BLaER1 treated with 17β-estradiol and CSF1 and Interleukin-3, amounts not matched to agents 10 nM and 100 nM (cell line): Measurements from ENCODE around the gene NEBL.

Source experiments
- H3K27ac ChIP-seq, 11 experiments: shearing (Covaris generic); formaldehyde crosslinking; 2 replicates each; pipeline ENCODE4 v1.8.1; 2022
- H3K27me3 ChIP-seq, 11 experiments: shearing (Covaris generic); formaldehyde crosslinking; 2 replicates each; pipeline ENCODE4 v1.8.1; 2022
- H3K36me3 ChIP-seq, 11 experiments: shearing (Covaris generic); formaldehyde crosslinking; 2 replicates each; pipeline ENCODE4 v1.8.1; 2022
- H3K4me1 ChIP-seq, 10 experiments: shearing (Covaris generic); formaldehyde crosslinking; 2 replicates each; pipeline ENCODE4 v1.8.1; 2022
- H3K4me2 ChIP-seq, 11 experiments: shearing (Covaris generic); formaldehyde crosslinking; 2 replicates each; pipeline ENCODE4 v1.8.1; 2022
- H3K4me3 ChIP-seq, 10 experiments: shearing (Covaris generic); formaldehyde crosslinking; 2 replicates each; pipeline ENCODE4 v1.8.1; 2022
- H3K9ac ChIP-seq, 11 experiments: shearing (Covaris generic); formaldehyde crosslinking; 2 replicates each; pipeline ENCODE4 v1.8.1; 2022
- H3K9me3 ChIP-seq, 11 experiments: shearing (Covaris generic); formaldehyde crosslinking; replicated peaks in 1 of 11; 2 replicates each; pipeline ENCODE4 v1.8.1; 2022
- H4K20me1 ChIP-seq, 11 experiments: shearing (Covaris generic); formaldehyde crosslinking; 2 replicates each; pipeline ENCODE4 v1.8.1; 2022
- Cebpa-rat ChIP-seq, 11 experiments: shearing (Covaris generic); IDR thresholded peaks; 2 replicates each; pipeline ENCODE4 v1.8.1; 2022

Gene NEBL

GRCh38 chr10:20890491-20891337, 6.4 kb downstream of the NEBL start:
- no peaks in the 10 kb centered on the region for H3K36me3 ChIP-seq
- no peaks in the 10 kb centered on the region for H3K27me3 ChIP-seq
- no peak overlapping the region for H3K27ac ChIP-seq
- no peaks in the 10 kb centered on the region for H4K20me1 ChIP-seq
- H3K4me3 ChIP-seq: no peak overlapping the region
- no peak overlapping the region for H3K4me2 ChIP-seq
- H3K9me3 ChIP-seq: no peaks in the 10 kb centered on the region
- H3K4me1 ChIP-seq: peaks cover 0 to 3% (median under 1%) of the 10 kb centered on the region in 10 experiments; a peak in 8 of 20 replicates
- TF ChIP-seq Cebpa-rat (IDR thresholded peaks at IDR 0.05): no peak
- no peak overlapping the region for H3K9ac ChIP-seq

GRCh38 chr10:20890009-20890408, 7.1 kb downstream of the NEBL start:
- Histone ChIP-seq H3K4me3 (no peak overlapping the region), H3K9ac (no peak overlapping the region), H3K4me2 (no peak overlapping the region), H3K27ac (no peak overlapping the region), H3K27me3 (no peaks in the 10 kb centered on the region), H3K36me3 (no peaks in the 10 kb centered on the region), H3K4me1 (peaks cover 0 to 7% (median 2%) of the 10 kb centered on the region in 10 experiments; a peak in 8 of 20 replicates), H3K9me3 (no peaks in the 10 kb centered on the region), H4K20me1 (no peaks in the 10 kb centered on the region)
- TF ChIP-seq Cebpa-rat (IDR thresholded peaks at IDR 0.05): no peak

GRCh38 chr10:20888620-20889330, 8.3 kb downstream of the NEBL start:
- H3K4me1 ChIP-seq: peaks cover 0 to 7% (median 2%) of the 10 kb centered on the region in 10 experiments; a peak in 8 of 20 replicates
- H3K4me2 ChIP-seq: no peak overlapping the region
- no peaks in the 10 kb centered on the region for H3K27me3 ChIP-seq
- no peak overlapping the region for H3K27ac ChIP-seq
- no peak for TF ChIP-seq Cebpa-rat (IDR thresholded peaks at IDR 0.05)
- no peaks in the 10 kb centered on the region for H3K36me3 ChIP-seq
- no peaks in the 10 kb centered on the region for H4K20me1 ChIP-seq
- no peak overlapping the region for H3K4me3 ChIP-seq
- H3K9me3 ChIP-seq: no peaks in the 10 kb centered on the region
- no peak overlapping the region for H3K9ac ChIP-seq

DNA sequence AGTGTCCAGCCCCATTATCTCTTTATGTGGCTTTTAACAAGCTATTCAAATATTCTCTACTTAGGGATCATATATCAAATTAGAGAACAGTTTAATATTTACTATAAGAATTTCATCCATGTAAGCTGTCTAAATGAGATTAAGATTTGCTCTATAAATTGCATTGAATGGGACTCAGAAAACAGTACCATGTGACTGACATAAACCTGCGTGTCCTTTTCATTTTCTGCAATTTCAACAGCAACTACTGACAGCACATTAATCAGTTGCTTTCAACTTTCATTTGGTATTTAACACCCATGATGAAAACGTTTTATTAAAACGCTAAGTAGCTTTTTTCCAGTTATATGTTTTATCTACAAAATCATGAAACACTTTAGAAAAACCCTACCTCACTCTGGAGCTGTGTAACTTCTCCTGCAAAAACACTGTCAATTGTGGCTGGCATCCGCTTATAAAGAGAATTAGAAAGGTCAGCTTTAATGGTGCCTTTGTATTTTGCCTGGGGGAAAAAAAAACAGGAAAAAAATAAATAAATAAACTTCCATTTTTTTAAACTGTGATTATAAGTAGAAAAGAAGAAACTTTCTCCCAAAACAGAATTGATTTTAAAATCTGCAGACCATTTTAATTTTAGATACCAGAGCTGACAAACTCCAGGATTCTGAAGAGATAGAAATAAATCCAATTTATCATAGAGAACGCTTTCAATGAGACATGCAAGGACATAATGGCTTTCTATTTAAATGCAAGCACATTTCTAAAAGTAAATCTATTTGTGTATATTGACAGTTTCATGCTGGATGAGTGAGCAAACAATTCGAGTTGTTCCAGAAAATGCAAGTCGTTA, 9.2 kb downstream of the NEBL start:
- peaks cover 0 to 7% (median 2%) of the 10 kb centered on the region in 10 experiments; a peak in 8 of 20 replicates for H3K4me1 ChIP-seq
- H4K20me1 ChIP-seq: no peaks in the 10 kb centered on the region
- H3K27ac ChIP-seq: no peak overlapping the region

DNA sequence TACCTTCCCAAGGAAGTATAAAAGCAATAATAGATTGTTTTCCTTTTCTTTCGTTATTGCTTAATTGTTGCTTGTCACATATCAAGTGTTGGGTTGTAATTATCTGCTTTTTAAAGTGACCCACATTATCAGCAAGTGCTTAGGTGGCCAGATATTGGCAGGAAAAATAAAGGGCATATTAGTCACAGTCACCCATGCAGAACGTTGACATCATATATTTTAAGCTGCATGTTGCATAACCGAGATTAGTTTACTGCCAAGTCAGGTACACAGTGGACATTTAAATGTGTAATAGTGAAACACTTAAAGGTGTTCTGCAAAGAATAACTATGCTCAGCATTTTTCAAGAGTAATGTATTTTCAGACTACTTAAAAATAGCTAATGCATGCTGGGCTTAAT, 11.4 kb downstream of the NEBL start:
- Histone ChIP-seq H3K4me2 (peak overlapping the region in 4 of 11 experiments; percentile 5 to 17 (median 14); a peak in 1 of 22 replicates), H3K36me3 (no peaks in the 10 kb centered on the region), H3K27ac (no peak overlapping the region), H3K9me3 (no peaks in the 10 kb centered on the region), H3K4me1 (peaks cover 0 to 7% (median 2%) of the 10 kb centered on the region in 10 experiments; a peak in 8 of 20 replicates), H3K9ac (no peak overlapping the region), H3K27me3 (no peaks in the 10 kb centered on the region), H3K4me3 (no peak overlapping the region), H4K20me1 (no peaks in the 10 kb centered on the region)
- TF ChIP-seq Cebpa-rat (IDR thresholded peaks at IDR 0.05): no peak

More for the DNA sequence above, 9.2 kb downstream of the NEBL start:
- Histone ChIP-seq H3K4me2 (no peak overlapping the region), H3K27me3 (no peaks in the 10 kb centered on the region), H3K9ac (no peak overlapping the region), H3K36me3 (no peaks in the 10 kb centered on the region), H3K9me3 (no peaks in the 10 kb centered on the region), H3K4me3 (no peak overlapping the region)
- no peak for TF ChIP-seq Cebpa-rat (IDR thresholded peaks at IDR 0.05)

DNA sequence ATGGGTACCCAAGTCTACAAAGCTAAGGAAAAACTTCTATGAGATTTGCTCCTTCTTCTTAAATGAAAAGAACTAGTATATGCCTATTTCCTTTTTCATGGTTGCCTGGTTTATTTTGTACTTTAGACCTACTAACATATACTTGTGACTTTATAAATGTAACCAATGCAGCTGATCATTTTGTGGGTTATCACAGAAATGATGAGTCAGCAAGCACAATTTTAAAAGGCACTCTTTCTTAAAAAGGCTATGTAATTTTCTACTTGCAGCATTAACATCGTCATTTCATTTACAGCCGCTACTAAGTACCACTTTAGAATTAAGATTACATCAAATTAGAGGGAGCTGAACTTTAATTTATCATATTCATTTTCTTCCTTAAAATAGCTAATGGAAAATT, 13.6 kb downstream of the NEBL start:
- no peaks in the 10 kb centered on the region for H3K27me3 ChIP-seq
- H4K20me1 ChIP-seq: no peaks in the 10 kb centered on the region
- no peak overlapping the region for H3K9ac ChIP-seq
- no peak overlapping the region for H3K27ac ChIP-seq
- H3K4me3 ChIP-seq: no peak overlapping the region
- H3K4me2 ChIP-seq: no peak overlapping the region
- no peaks in the 10 kb centered on the region for H3K9me3 ChIP-seq
- peaks cover 0 to 7% (median 2%) of the 10 kb centered on the region in 10 experiments; a peak in 8 of 20 replicates for H3K4me1 ChIP-seq
- no peaks in the 10 kb centered on the region for H3K36me3 ChIP-seq
- TF ChIP-seq Cebpa-rat (IDR thresholded peaks at IDR 0.05): no peak

GRCh38 chr10:20882091-20882490, 15.0 kb downstream of the NEBL start:
- no peak for TF ChIP-seq Cebpa-rat (IDR thresholded peaks at IDR 0.05)
- Histone ChIP-seq H3K9me3 (0 out of 22 replicates have a peak, but pooled peaks cover 0 to 7% (median 0%) of the 10 kb centered on the region in 11 experiments), H3K36me3 (no peaks in the 10 kb centered on the region)

DNA sequence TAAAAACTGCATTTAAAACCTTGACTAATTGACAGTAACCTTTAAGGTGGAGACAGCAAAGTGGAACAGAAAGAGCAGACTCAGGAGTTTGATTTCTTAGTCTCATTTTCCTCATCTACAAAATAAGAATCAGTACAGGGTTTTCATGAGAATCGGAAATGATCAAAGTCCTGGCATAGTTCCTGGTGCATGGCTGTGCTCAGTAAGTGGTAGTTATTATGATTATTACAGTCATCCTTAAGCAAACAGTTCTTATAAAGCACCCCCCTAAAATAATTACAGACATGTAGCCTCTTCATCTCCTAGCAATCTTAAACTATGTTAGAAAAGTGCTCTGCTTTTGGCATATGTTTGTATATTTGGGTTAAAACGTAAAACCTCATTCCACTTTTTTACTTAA, 18.0 kb downstream of the NEBL start:
- Histone ChIP-seq H3K4me1 (no peaks in the 10 kb centered on the region), H3K9me3 (0 out of 22 replicates have a peak, but pooled peaks cover 0 to 7% (median 0%) of the 10 kb centered on the region in 11 experiments), H3K4me3 (no peak overlapping the region), H3K36me3 (no peaks in the 10 kb centered on the region), H3K27me3 (no peaks in the 10 kb centered on the region), H3K27ac (no peak overlapping the region), H4K20me1 (no peaks in the 10 kb centered on the region), H3K4me2 (no peak overlapping the region), H3K9ac (no peak overlapping the region)
- TF ChIP-seq Cebpa-rat (IDR thresholded peaks at IDR 0.05): no peak

More at GRCh38 chr10:20882091-20882490, 15.0 kb downstream of the NEBL start:
- Histone ChIP-seq H4K20me1 (no peaks in the 10 kb centered on the region), H3K9ac (no peak overlapping the region), H3K27me3 (no peaks in the 10 kb centered on the region), H3K4me2 (no peak overlapping the region), H3K4me1 (peaks cover 0 to 7% (median 2%) of the 10 kb centered on the region in 10 experiments; a peak in 8 of 20 replicates), H3K4me3 (no peak overlapping the region), H3K27ac (no peak overlapping the region)
